Brain microvascular endothelial cell (primary cell): ENCODE results near the gene CCDC13.

Source experiments
- DNase-seq: peaks from one replicate; pipeline ENCODE4 v3.0.0-alpha.2; 2020
- H3K27ac ChIP-seq: fragments of 250-450 bp; sonication (Bioruptor Pico); 2 replicates; pipeline ENCODE4 v1.5.1; 2020; ENCODE audit warnings: mild to moderate bottlenecking, moderate library complexity
- H3K27me3 ChIP-seq: fragments of 250-450 bp; sonication (Bioruptor Pico); replicated peaks from 2 replicates; pipeline ENCODE4 v1.5.1; 2020; ENCODE audit warnings: mild to moderate bottlenecking
- H3K36me3 ChIP-seq: fragments of 250-450 bp; sonication (Bioruptor Pico); replicated peaks from 2 replicates; pipeline ENCODE4 v1.5.1; 2020; ENCODE audit warnings: mild to moderate bottlenecking
- H3K4me3 ChIP-seq: 2 replicates; pipeline ENCODE4 v1.5.1; 2011; ENCODE audit warnings: low read depth, mild to moderate bottlenecking, control low read depth, low read length, moderate library complexity
- CTCF ChIP-seq: IDR thresholded peaks from 2 replicates; pipeline ENCODE4 v1.5.1; 2011; ENCODE audit warnings: low read depth, mild to moderate bottlenecking, moderate library complexity, low read length, control low read depth, inconsistent platforms; ENCODE audit errors: missing control alignments
- in situ Hi-C: cut with HindIII; loops from 2 replicates; pipeline ENCODE4 v1.10.0; 2017; ENCODE audit warnings: low sequenced_read_pairs, low pct_ligation_motif_present

CCDC13 gene

GRCh38 chr3:42725454-42725853 lies 47.6 kb downstream of the CCDC13 start:
- no peak for DNase-seq
- Histone ChIP-seq H3K27me3 (peaks cover 2% of the 10 kb centered on the region), H3K4me3 (no peak overlapping the region), H3K36me3 (no peaks in the 10 kb centered on the region), H3K27ac (no peak overlapping the region)
- TF ChIP-seq CTCF = no peak
- in situ Hi-C loops = no loop called here

GRCh38 chr3:42723219-42723618 lies 49.8 kb downstream of the CCDC13 start:
- Histone ChIP-seq H3K36me3 (no peaks in the 10 kb centered on the region), H3K4me3 (no peak overlapping the region), H3K27ac (no peak overlapping the region), H3K27me3 (peaks cover 4% of the 10 kb centered on the region)
- in situ Hi-C loops = no loop called here
- TF ChIP-seq CTCF = no peak
- DNase-seq = no peak
